GM12874 (cell line): ENCODE data around the gene MITF.

Source experiments
- CTCF ChIP-seq: IDR thresholded peaks from 2 replicates; pipeline ENCODE4 v1.5.1; 2011; ENCODE audit warnings: low read depth, mild to moderate bottlenecking, control low read depth, low read length, moderate library complexity; ENCODE audit not compliant: insufficient read depth

The MITF gene

DNA sequence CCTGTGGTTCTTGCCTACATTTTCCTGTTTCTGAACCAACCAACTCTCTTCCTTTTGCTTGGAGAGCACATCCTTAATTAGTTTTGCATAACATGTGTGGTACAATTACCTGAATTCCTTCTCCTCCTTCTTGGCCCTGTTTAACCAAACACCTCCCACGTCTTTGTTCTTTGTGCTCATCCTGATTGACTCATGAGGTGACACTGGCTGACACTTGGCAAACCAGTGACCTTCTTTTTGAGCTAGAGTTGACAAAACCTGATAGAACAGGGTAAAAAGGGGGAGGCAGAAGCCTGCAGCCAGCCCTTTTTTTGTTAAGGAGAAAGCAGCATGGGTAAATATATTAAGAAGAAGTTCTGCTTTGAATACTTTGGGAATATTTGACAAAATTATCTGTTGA is 161.1 kb downstream of the MITF start:
- TF ChIP-seq CTCF = no peak

DNA sequence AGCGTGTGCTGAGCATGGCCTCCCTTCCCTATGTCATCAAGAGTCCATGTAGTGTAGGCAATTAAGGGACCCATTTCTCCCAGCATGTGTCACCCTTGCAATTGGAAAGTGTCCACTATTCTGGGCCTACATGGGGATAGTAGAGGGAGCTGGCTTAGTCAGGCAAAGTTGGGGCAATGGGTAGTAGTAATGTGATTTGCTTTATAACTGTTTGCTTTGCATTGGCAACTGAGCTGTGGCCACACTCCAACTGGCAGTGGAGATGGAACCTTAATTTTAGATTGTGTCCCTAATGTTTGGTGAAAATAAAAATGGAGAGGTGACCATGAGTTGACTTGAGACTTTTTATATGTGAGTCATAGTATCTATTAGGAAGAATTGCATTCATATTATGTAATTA is 162.5 kb downstream of the MITF start:
- TF ChIP-seq CTCF = no peak

DNA sequence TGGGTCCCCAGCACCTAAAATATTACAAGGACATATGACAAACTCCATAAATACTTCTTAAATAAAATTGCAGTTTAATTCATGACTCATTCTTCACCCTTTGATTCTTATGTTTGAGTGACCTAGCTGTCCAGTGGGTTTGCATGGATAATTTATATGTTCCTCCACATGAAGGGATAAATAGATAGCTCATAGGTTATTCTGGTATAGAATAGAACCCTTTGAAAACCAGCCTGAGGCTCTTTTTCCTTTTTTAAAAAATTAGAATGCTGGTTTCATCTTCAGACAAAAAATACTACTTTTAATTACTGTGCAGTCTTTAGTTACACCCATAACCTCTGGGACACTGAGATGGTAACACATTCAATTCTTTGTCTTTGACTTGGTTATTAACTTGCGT is 163.1 kb downstream of the MITF start:
- TF ChIP-seq CTCF = no peak

- TF ChIP-seq CTCF = no peak
These were observed 167.2 kb downstream of the MITF start for GRCh38 chr3:69906351-69906966.

DNA sequence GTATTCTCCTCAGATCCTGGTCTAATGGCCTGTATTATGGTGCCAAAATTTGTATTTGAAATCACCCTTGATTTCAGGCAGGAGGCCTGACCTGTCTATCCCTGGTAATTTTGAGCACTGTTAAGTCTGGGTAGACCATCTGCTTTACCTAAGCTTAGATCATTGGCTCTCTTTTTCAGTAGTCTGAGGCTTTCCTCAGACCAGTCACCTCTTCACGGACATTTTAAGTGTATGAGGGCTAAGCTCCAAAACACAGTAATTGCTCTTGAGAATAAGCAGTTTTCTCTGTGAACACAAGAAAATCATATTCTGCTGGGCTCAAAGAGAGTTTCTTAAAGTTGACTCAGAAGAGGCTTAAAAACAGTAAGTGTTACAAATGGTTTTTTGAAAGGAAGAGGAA is 168.3 kb downstream of the MITF start:
- TF ChIP-seq CTCF = no peak

DNA sequence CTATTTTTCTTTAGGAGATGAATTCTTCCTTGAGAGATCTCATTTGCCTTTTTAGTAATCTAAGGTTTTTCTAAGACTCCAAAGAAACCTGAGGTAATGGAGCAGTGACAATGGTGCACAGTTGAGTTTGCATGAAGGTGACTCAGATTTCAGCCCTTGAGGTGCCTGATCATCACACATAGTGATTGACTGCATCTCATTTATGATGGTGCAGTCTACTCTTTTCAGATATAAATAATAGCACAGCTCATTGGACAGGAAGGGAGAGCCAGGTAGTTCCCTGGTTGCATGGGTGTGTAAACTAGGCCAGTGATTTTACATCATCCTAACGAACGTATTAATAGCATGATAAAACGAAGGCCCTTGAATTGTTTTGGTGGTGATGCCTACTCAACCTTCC is 174.2 kb downstream of the MITF start:
- no peak for TF ChIP-seq CTCF

GRCh38 chr3:69914395-69914794 is 175.1 kb downstream of the MITF start:
- TF ChIP-seq CTCF = no peak

DNA sequence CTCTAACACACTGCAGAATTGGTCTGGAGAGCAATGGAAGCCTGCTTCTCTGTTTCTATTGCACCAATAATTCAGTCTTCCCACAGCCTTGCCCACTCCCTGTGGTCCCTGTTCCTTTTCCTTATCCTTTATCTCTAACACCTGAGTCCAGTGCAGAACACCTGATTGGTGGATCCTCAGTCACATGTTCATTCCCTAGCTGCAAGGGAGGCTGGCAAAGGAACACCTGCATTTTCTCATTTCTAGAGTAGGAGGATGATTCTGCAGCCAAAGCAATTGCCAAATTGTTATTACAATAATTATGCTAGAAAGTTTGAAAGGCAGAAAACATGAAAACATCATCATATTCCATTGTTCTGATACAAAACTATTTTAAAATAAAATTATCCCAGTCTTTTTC is 176.5 kb downstream of the MITF start:
- no peak for TF ChIP-seq CTCF
